Loucy (cell line): ENCODE results near the gene DNAH17.
A peak's percentile ranks its signal among the peaks of the same experiment; 100 is the strongest.

Source experiments
- H2AFZ ChIP-seq: fragments of 200-600 bp; sonication (generic); 2 replicates; pipeline ENCODE4 v1.6.0; 2016; ENCODE audit warnings: antibody characterized with exemption, mild to moderate bottlenecking, low read length, moderate library complexity
- H3F3A ChIP-seq: fragments of 200-600 bp; 2 replicates; pipeline ENCODE4 v1.6.0; 2016; ENCODE audit warnings: antibody characterized with exemption, low read depth, mild to moderate bottlenecking
- H3K27me3 ChIP-seq: fragments of 200-600 bp; sonication (generic); 2 replicates; pipeline ENCODE4 v1.6.1; 2014; ENCODE audit warnings: low read length, mild to moderate bottlenecking; ENCODE audit not compliant: insufficient read depth, poor library complexity, severe bottlenecking
- H3K36me3 ChIP-seq: fragments of 200-600 bp; sonication (generic); 2 replicates; pipeline ENCODE4 v1.6.1; 2016; ENCODE audit warnings: low read length; ENCODE audit not compliant: insufficient read depth
- H3K4me1 ChIP-seq: fragments of 200-600 bp; sonication (generic); 2 replicates; pipeline ENCODE4 v1.5.1; 2014; ENCODE audit warnings: low read length, mild to moderate bottlenecking; ENCODE audit not compliant: insufficient read depth, poor library complexity, severe bottlenecking
- H3K4me2 ChIP-seq: fragments of 200-600 bp; sonication (generic); 2 replicates; pipeline ENCODE4 v1.6.0; 2014; ENCODE audit warnings: antibody characterized with exemption, low read length, low read depth, mild to moderate bottlenecking; ENCODE audit not compliant: poor library complexity, severe bottlenecking
- H3K4me3 ChIP-seq: fragments of 200-600 bp; sonication (generic); 2 replicates; pipeline ENCODE4 v1.5.1; 2014; ENCODE audit warnings: low read length, mild to moderate bottlenecking, mixed read lengths; ENCODE audit not compliant: poor library complexity, severe bottlenecking
- H3K79me2 ChIP-seq: fragments of 200-600 bp; sonication (generic); 2 replicates; pipeline ENCODE4 v1.6.1; 2014; ENCODE audit warnings: low read length; ENCODE audit not compliant: insufficient read depth
- H3K9ac ChIP-seq: fragments of 200-600 bp; sonication (generic); 2 replicates; pipeline ENCODE4 v1.6.0; 2014; ENCODE audit warnings: mild to moderate bottlenecking, low read depth, low read length, moderate library complexity; ENCODE audit not compliant: poor library complexity, severe bottlenecking
- H3K9me2 ChIP-seq: fragments of 200-600 bp; sonication (generic); replicated peaks from 2 replicates; pipeline ENCODE4 v1.6.1; 2016; ENCODE audit warnings: low read depth, low read length, mixed read lengths
- H3K9me3 ChIP-seq: fragments of 200-600 bp; sonication (generic); 2 replicates; pipeline ENCODE4 v1.6.1; 2014; ENCODE audit warnings: mild to moderate bottlenecking, antibody characterized with exemption, low read length, low read depth; ENCODE audit not compliant: insufficient read depth
- H4K20me1 ChIP-seq: fragments of 200-600 bp; sonication (generic); 2 replicates; pipeline ENCODE4 v1.6.0; 2014; ENCODE audit warnings: antibody characterized with exemption, low read length, mild to moderate bottlenecking; ENCODE audit not compliant: insufficient read depth, poor library complexity, severe bottlenecking
- EZH2phosphoT487 ChIP-seq: fragments of 200-600 bp; IDR thresholded peaks from 2 replicates; pipeline ENCODE4 v1.6.1; 2018; ENCODE audit warnings: antibody characterized with exemption, mild to moderate bottlenecking, moderate library complexity, borderline replicate concordance
- TF ChIP-seq, protein P1 (sequence below): fragments of 200-600 bp; sonication (generic); conservative IDR thresholded peaks from 2 replicates; pipeline ENCODE4 v1.5.1; 2014; ENCODE audit warnings: mild to moderate bottlenecking, antibody characterized with exemption, low read length

The DNAH17 gene

GRCh38 chr17:78421534-78422266 is 155.5 kb downstream of the DNAH17 start:
- Histone ChIP-seq H3K4me1 (peaks cover 6% of the 10 kb centered on the region), H3K79me2 (no peaks in the 10 kb centered on the region; the same call in 1 of the 2 replicates), H3F3A (no peaks in the 10 kb centered on the region), H3K36me3 (peaks cover 79% of the 10 kb centered on the region), H3K9me3 (no peaks in the 10 kb centered on the region), H3K4me2 (no peak overlapping the region), H4K20me1 (no peaks in the 10 kb centered on the region), H3K27me3 (no peaks in the 10 kb centered on the region), H3K9me2 (no peaks in the 10 kb centered on the region), H3K9ac (no peak overlapping the region), H2AFZ (no peak overlapping the region), H3K4me3 (no peak overlapping the region)
- no peak for TF ChIP-seq EZH2phosphoT487
- TF ChIP-seq, protein P1, sequence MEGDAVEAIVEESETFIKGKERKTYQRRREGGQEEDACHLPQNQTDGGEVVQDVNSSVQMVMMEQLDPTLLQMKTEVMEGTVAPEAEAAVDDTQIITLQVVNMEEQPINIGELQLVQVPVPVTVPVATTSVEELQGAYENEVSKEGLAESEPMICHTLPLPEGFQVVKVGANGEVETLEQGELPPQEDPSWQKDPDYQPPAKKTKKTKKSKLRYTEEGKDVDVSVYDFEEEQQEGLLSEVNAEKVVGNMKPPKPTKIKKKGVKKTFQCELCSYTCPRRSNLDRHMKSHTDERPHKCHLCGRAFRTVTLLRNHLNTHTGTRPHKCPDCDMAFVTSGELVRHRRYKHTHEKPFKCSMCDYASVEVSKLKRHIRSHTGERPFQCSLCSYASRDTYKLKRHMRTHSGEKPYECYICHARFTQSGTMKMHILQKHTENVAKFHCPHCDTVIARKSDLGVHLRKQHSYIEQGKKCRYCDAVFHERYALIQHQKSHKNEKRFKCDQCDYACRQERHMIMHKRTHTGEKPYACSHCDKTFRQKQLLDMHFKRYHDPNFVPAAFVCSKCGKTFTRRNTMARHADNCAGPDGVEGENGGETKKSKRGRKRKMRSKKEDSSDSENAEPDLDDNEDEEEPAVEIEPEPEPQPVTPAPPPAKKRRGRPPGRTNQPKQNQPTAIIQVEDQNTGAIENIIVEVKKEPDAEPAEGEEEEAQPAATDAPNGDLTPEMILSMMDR, result peak; percentile 98

- no peak overlapping the region for H3K9ac ChIP-seq
- H3F3A ChIP-seq, result no peaks in the 10 kb centered on the region
- H3K9me2 ChIP-seq, result no peaks in the 10 kb centered on the region
- TF ChIP-seq EZH2phosphoT487, result no peak
- TF ChIP-seq, protein P1, result no peak
- H3K9me3 ChIP-seq, result no peaks in the 10 kb centered on the region
- no peak overlapping the region for H3K4me2 ChIP-seq
- H3K36me3 ChIP-seq, result peaks cover 76% of the 10 kb centered on the region
- H3K4me1 ChIP-seq, result peaks cover 12% of the 10 kb centered on the region
- no peaks in the 10 kb centered on the region; the same call in 1 of the 2 replicates for H3K79me2 ChIP-seq
- no peaks in the 10 kb centered on the region for H4K20me1 ChIP-seq
- H3K4me3 ChIP-seq, result no peak overlapping the region
- H3K27me3 ChIP-seq, result no peaks in the 10 kb centered on the region
- H2AFZ ChIP-seq, result no peak overlapping the region
Observed at GRCh38 chr17:78421084-78421533, 156.1 kb downstream of the DNAH17 start.

DNA sequence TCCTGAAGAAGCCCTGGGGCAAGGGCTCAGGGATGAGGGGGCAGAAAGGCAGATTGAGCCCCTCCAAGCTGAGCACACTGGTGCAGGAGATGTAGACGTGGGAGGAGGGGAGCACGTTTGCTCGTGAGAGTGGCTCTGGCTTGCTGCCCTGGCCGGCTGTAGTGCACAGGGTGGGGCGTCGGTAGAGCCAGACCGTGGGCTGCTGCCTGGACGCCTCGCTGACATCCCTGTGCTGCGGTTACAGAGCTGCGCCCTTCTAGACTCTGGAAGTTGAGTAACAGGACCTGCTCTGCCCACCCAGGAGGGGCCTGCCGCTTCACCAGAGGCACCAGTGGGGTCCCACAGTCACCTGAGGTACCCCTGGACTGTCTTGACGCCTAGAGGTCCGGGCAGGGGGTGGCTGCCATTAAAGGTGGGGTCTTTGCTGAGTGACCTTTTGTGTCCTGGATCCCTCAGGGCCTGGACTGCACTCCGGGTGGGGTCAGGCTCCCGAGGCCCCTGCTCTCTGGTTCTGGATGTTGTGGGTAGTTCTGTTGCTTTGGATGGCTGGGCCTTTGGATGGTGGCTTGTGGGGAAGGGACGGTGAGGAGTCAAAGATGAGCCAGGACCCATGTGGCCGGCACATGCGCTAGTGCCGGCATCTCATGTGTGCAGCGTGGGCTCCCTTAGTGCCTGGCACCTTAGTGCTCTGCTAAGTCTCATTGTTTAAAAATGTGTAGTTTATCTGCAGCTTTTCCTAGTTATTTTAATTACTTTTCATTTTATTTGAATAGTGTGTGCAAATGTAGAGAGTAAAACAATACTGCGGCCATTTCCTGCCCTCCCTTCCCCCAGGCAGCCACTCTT is 157.0 kb downstream of the DNAH17 start:
- no peak overlapping the region for H2AFZ ChIP-seq
- H3K4me3 ChIP-seq, result no peak overlapping the region
- peaks cover 77% of the 10 kb centered on the region for H3K36me3 ChIP-seq
- H3K79me2 ChIP-seq, result no peaks in the 10 kb centered on the region; the same call in 1 of the 2 replicates
- no peaks in the 10 kb centered on the region for H3K27me3 ChIP-seq
- no peak overlapping the region for H3K4me2 ChIP-seq
- no peaks in the 10 kb centered on the region for H3K9me2 ChIP-seq
- no peaks in the 10 kb centered on the region for H3K9me3 ChIP-seq
- peaks cover 19% of the 10 kb centered on the region for H3K4me1 ChIP-seq
- TF ChIP-seq, protein P1, result no peak
- no peak for TF ChIP-seq EZH2phosphoT487
- no peaks in the 10 kb centered on the region for H4K20me1 ChIP-seq
- no peak overlapping the region for H3K9ac ChIP-seq
- no peaks in the 10 kb centered on the region for H3F3A ChIP-seq
